B cell (primary cell): Measurements from ENCODE around the gene SFXN5. TPM values are rescaled to one million over a fixed set of nuclear protein-coding genes. Genes with fewer than 3 reads are reported as not detected.

Experiments used
- ATAC-seq: fragments of 200-7000 bp; cut with Tn5 transposase; one replicate; pipeline ENCODE4 v1.10.0; 2021; ENCODE audit warnings: low read depth, mild to moderate bottlenecking, moderate number of reproducible peaks, moderate library complexity
- CTCF ChIA-PET: fragments of 350-600 bp; sonication (Branson Sonifier 250); formaldehyde crosslinking; loops from one replicate; lab custom pipeline; 2021; ENCODE audit warnings: antibody characterized with exemption, inconsistent platforms; lab: Charles Lee
- POLR2A ChIA-PET: fragments of 350-600 bp; sonication (Branson Sonifier 250); formaldehyde crosslinking; loops from one replicate; lab custom pipeline; 2021; ENCODE audit warnings: antibody characterized with exemption; lab: Charles Lee
- DNase-seq: peaks from one replicate; pipeline ENCODE4 v3.0.0; 2013
- H2AFZ ChIP-seq: 2 replicates; pipeline ENCODE4 v1.6.1; 2012; ENCODE audit warnings: mild to moderate bottlenecking, low read depth, low read length; ENCODE audit not compliant: insufficient read depth, poor library complexity, severe bottlenecking
- H3K27ac ChIP-seq, 2 donors: 1 replicate in 1 of 2; 2 replicates in 1 of 2; pipeline ENCODE4 v1.5.1; 2012 to 2013; ENCODE audit warnings: low read length in 2 of 2, mild to moderate bottlenecking in 2 of 2, moderate library complexity in 1 of 2
- H3K27me3 ChIP-seq, 4 experiments: fragments of 200-600 bp in 1 of 4; sonication (generic) in 1 of 4; replicated peaks in 1 of 4; 1 replicate in 2 of 4; 2 replicates in 2 of 4; pipeline versions ENCODE4 v1.6.1 to v1.7.0; 2013 to 2016; ENCODE audit warnings: low read length in 3 of 4, mild to moderate bottlenecking in 2 of 4, mixed read lengths in 1 of 4, moderate library complexity in 1 of 4; ENCODE audit not compliant: insufficient read depth in 4 of 4, control insufficient read depth in 3 of 4; ENCODE audit errors: control extremely low read depth in 1 of 4
- H3K36me3 ChIP-seq, 2 experiments: replicated peaks in 1 of 2; 1 replicate in 1 of 2; 2 replicates in 1 of 2; pipeline versions ENCODE4 v1.6.1 to v1.7.1; 2013; ENCODE audit warnings: low read length in 1 of 2; ENCODE audit not compliant: insufficient read depth in 2 of 2, control insufficient read depth in 1 of 2; ENCODE audit errors: control extremely low read depth in 1 of 2, extremely low read depth in 1 of 2
- H3K4me1 ChIP-seq, 2 donors: fragments of 200-600 bp in 1 of 2; sonication (generic) in 1 of 2; 1 replicate in 1 of 2; 2 replicates in 1 of 2; pipeline versions ENCODE4 v1.5.1 to v1.6.1; 2013 to 2017; ENCODE audit warnings: low read length in 2 of 2; ENCODE audit not compliant: control insufficient read depth in 2 of 2, insufficient read depth in 2 of 2
- H3K4me2 ChIP-seq: replicated peaks from 2 replicates; pipeline ENCODE3; 2012; ENCODE audit warnings: mild to moderate bottlenecking, low read depth, low read length; ENCODE audit not compliant: poor library complexity, severe bottlenecking
- H3K4me3 ChIP-seq, 5 experiments: fragments of 200-600 bp in 1 of 5; sonication (generic) in 1 of 5; 1 replicate in 3 of 5; 2 replicates in 2 of 5; pipeline versions ENCODE4 v1.5.1 to v1.7.0; 2011 to 2016; ENCODE audit warnings: low read length in 4 of 5, mild to moderate bottlenecking in 4 of 5, low read depth in 2 of 5, control low read depth in 1 of 5, moderate library complexity in 1 of 5; ENCODE audit not compliant: insufficient read depth in 1 of 5; ENCODE audit errors: control extremely low read depth in 1 of 5, extremely low read depth in 1 of 5
- H3K79me2 ChIP-seq: fragments of 200-600 bp; sonication (generic); one replicate; pipeline ENCODE4 v1.6.0; 2016; ENCODE audit warnings: low read length; ENCODE audit not compliant: control insufficient read depth, insufficient read depth
- H3K9ac ChIP-seq: fragments of 200-600 bp; sonication (generic); 2 replicates; pipeline ENCODE4 v1.6.1; 2017; ENCODE audit warnings: mild to moderate bottlenecking, low read length, moderate library complexity
- H3K9me3 ChIP-seq, 3 donors: one replicate each; pipeline versions ENCODE4 v1.6.1 to v1.7.1; 2013; ENCODE audit warnings: low read length in 2 of 3; ENCODE audit not compliant: control insufficient read depth in 2 of 3, insufficient read depth in 1 of 3; ENCODE audit errors: control extremely low read depth in 1 of 3
- H4K20me1 ChIP-seq: 2 replicates; pipeline ENCODE4 v1.6.0; 2012; ENCODE audit warnings: mild to moderate bottlenecking, low read length; ENCODE audit not compliant: insufficient read depth, control insufficient read depth, poor library complexity, severe bottlenecking
- H3K27ac Mint-ChIP-seq: one replicate; pipeline ENCODE4 v1.8.0; 2021; ENCODE audit warnings: mixed read lengths
- H3K27me3 Mint-ChIP-seq: one replicate; pipeline ENCODE4 v1.8.0; 2021; ENCODE audit warnings: mixed read lengths
- H3K4me1 Mint-ChIP-seq: one replicate; pipeline ENCODE4 v1.8.0; 2021; ENCODE audit warnings: mixed read lengths
- H3K4me3 Mint-ChIP-seq: one replicate; pipeline ENCODE4 v1.8.0; 2021; ENCODE audit warnings: mixed read lengths
- H3K9me3 Mint-ChIP-seq: one replicate; pipeline ENCODE4 v1.8.0; 2022; ENCODE audit warnings: mixed read lengths; ENCODE audit not compliant: insufficient read depth
- EZH2 ChIP-seq: IDR thresholded peaks from 2 replicates; pipeline ENCODE4 v1.6.1; 2012; ENCODE audit warnings: borderline replicate concordance, low read depth, mild to moderate bottlenecking, moderate library complexity, low read length; ENCODE audit not compliant: insufficient read depth, poor library complexity, severe bottlenecking
- WGBS: methylation state at CpG from one replicate; pipeline ENCODE4 v1.1.5; 2013; ENCODE audit warnings: missing lambda C conversion rate; ENCODE audit not compliant: insufficient coverage; 5-methylcytosine and 5-hydroxymethylcytosine counted together
- intact Hi-C: fragments of 100-400 bp; cut with micrococcal nuclease; formaldehyde crosslinking; loops from one replicate; pipeline ENCODE4 v1.10.0; 2022
- polyA plus RNA-seq: library from polyadenylated mRNA; depleted of rRNA; stranded (reverse); fragments of >200 nt; gene quantifications from 2 replicates; pipeline ENCODE4 v1.2.3, GENCODE V29; 2012
- total RNA-seq, 2 donors: library from RNA; stranded (reverse); fragments of 120-200 nt in 1 of 2; gene quantifications; 1 replicate in 1 of 2; 2 replicates in 1 of 2; pipeline versions ENCODE4 v1.2.3 to v1.2.4, GENCODE V29; 2013 to 2022
- TF ChIP-seq, protein P1 (sequence below): fragments of 200-600 bp; IDR thresholded peaks from one replicate; pipeline ENCODE4 v1.8.0; 2022; ENCODE audit warnings: antibody characterized with exemption, mild to moderate bottlenecking

SFXN5 gene
- total and polyA plus RNA-seq, 2 donors (not counting 1 experiment from before 2014, with no cell fraction given) = 8.0 to 16.9 TPM

DNA sequence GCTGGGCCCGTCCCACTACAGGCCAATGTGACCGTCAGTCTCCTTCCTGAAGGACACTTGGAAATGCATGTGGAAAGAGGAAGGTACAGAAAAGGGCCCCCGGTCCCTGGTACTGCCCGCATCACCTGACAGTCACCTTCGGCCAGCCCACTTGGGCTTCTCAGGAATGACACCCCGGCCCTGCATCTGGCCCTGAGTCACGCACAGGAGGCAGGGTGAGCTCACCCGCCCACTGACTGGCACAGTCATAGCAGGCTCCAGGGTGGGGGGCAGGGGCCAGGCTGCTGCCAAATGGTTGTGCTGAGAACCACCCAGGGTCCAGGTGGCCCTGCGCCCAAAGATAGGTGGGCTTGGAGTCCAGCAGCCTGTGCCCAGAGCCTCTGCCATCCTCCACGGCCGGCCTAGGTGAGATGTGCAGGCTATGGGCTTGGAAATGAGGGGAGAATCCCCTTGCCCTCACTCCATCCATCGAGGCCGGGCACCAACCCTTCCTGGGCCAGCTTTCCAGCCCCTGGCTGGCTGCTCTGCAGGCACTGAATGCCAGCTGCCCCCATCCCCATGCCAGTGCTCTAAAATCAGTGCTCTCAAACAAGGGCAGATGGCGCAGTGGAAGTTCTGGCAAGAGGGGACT lies 140.1 kb downstream of the SFXN5 start:
- H3K4me3 Mint-ChIP-seq = no peak overlapping the region
- no peak for ATAC-seq
- H3K27me3 Mint-ChIP-seq = peaks cover 19% of the 10 kb centered on the region
- H3K4me1 Mint-ChIP-seq = no peaks in the 10 kb centered on the region
- Histone ChIP-seq H3K9me3 (no peaks in the 10 kb centered on the region), H3K27ac (no peak overlapping the region), H3K4me2 (no peak overlapping the region), H4K20me1 (no peaks in the 10 kb centered on the region), H3K9ac (no peak overlapping the region), H3K79me2 (no peaks in the 10 kb centered on the region), H3K4me1 (no peaks in the 10 kb centered on the region), H3K4me3 (no peak overlapping the region), H3K27me3 (peaks cover 0 to 40% (median 27%) of the 10 kb centered on the region in 4 experiments), H3K36me3 (no peaks in the 10 kb centered on the region), H2AFZ (no peak overlapping the region)
- ChIA-PET CTCF (no interaction called here), POLR2A (no interaction called here)
- no peak for DNase-seq
- intact Hi-C loops = no loop called here
- TF ChIP-seq, protein P1, sequence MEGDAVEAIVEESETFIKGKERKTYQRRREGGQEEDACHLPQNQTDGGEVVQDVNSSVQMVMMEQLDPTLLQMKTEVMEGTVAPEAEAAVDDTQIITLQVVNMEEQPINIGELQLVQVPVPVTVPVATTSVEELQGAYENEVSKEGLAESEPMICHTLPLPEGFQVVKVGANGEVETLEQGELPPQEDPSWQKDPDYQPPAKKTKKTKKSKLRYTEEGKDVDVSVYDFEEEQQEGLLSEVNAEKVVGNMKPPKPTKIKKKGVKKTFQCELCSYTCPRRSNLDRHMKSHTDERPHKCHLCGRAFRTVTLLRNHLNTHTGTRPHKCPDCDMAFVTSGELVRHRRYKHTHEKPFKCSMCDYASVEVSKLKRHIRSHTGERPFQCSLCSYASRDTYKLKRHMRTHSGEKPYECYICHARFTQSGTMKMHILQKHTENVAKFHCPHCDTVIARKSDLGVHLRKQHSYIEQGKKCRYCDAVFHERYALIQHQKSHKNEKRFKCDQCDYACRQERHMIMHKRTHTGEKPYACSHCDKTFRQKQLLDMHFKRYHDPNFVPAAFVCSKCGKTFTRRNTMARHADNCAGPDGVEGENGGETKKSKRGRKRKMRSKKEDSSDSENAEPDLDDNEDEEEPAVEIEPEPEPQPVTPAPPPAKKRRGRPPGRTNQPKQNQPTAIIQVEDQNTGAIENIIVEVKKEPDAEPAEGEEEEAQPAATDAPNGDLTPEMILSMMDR = no peak
- no peak for TF ChIP-seq EZH2
- 93% methylated on average over 12 of the region's 14 CpGs for WGBS
- H3K27ac Mint-ChIP-seq = no peak overlapping the region
- no peaks in the 10 kb centered on the region for H3K9me3 Mint-ChIP-seq

DNA sequence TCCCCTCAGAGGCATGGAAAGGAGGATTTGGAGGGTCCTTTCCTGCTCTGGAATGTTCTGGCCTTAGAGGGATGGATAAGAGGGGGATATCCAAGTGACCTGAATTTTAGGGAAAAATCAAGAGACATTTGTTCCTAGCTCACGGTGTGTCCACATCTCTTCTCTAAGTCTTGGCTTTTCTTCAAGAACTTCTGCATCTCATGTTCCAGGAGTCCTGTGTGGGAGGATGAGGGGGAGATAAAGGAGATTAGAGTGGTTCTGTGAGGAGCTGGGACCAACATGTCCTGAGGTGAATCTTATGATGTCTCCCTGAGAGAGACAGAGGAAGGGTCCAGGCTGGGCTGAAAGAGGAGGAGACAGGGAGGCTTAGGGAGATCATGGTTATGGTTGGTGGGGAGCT lies 142.5 kb downstream of the SFXN5 start:
- no peaks in the 10 kb centered on the region for H3K9me3 Mint-ChIP-seq
- POLR2A ChIA-PET = no interaction called here
- Histone ChIP-seq H3K4me2 (no peak overlapping the region), H3K79me2 (no peaks in the 10 kb centered on the region), H2AFZ (no peak overlapping the region), H3K36me3 (no peaks in the 10 kb centered on the region), H3K4me3 (no peak overlapping the region), H3K4me1 (peaks cover 11 to 12% of the 10 kb centered on the region in 2 donors), H3K27ac (no peak overlapping the region), H3K9ac (no peak overlapping the region), H4K20me1 (no peaks in the 10 kb centered on the region), H3K9me3 (peaks cover 0 to 13% (median 0%) of the 10 kb centered on the region in 3 donors), H3K27me3 (peaks cover 0 to 57% (median 40%) of the 10 kb centered on the region in 4 experiments)
- CTCF ChIA-PET = no interaction called here
- H3K4me1 Mint-ChIP-seq = peaks cover under 1% of the 10 kb centered on the region
- H3K27me3 Mint-ChIP-seq = peaks cover 15% of the 10 kb centered on the region
- no CpG with 5 or more reads among the region's 1 CpG for WGBS
- no peak overlapping the region for H3K27ac Mint-ChIP-seq
- no peak for ATAC-seq
- no peak overlapping the region for H3K4me3 Mint-ChIP-seq
- no peak for TF ChIP-seq EZH2
- TF ChIP-seq, protein P1 = no peak
- DNase-seq = no peak
- intact Hi-C loops = no loop called here
